Ishikawa (cell line): Measurements from ENCODE around the gene BCAN.
A peak's percentile ranks its signal among the peaks of the same experiment; 100 is the strongest.

ENCODE experiments used
- CEBPB ChIP-seq: IDR thresholded peaks from 2 replicates; pipeline ENCODE4 v1.6.1; 2012
- CREB1 ChIP-seq: IDR thresholded peaks from 2 replicates; pipeline ENCODE4 v1.6.1; 2012; ENCODE audit warnings: low read depth
- EGR1 ChIP-seq: IDR thresholded peaks from 2 replicates; pipeline ENCODE4 v1.6.1; 2012
- EP300 ChIP-seq: IDR thresholded peaks from 2 replicates; pipeline ENCODE4 v1.6.1; 2012; ENCODE audit warnings: borderline replicate concordance
- FOXM1 ChIP-seq: IDR thresholded peaks from 2 replicates; pipeline ENCODE4 v1.6.1; 2012; ENCODE audit warnings: low read depth, borderline replicate concordance
- NFIC ChIP-seq: IDR thresholded peaks from 2 replicates; pipeline ENCODE4 v1.6.1; 2012
- RAD21 ChIP-seq: IDR thresholded peaks from 2 replicates; pipeline ENCODE4 v1.6.1; 2012; ENCODE audit warnings: low read depth
- REST ChIP-seq: IDR thresholded peaks from 2 replicates; pipeline ENCODE4 v1.6.1; 2012; ENCODE audit warnings: low read depth, mild to moderate bottlenecking
- TAF1 ChIP-seq: IDR thresholded peaks from 2 replicates; pipeline ENCODE4 v1.6.1; 2012; ENCODE audit warnings: low read depth, mild to moderate bottlenecking
- TCF12 ChIP-seq: IDR thresholded peaks from 2 replicates; pipeline ENCODE4 v1.6.1; 2012; ENCODE audit warnings: low read depth
- TEAD4 ChIP-seq: IDR thresholded peaks from 2 replicates; pipeline ENCODE4 v1.6.1; 2012
- USF1 ChIP-seq: IDR thresholded peaks from 2 replicates; pipeline ENCODE4 v1.6.1; 2012
- YY1 ChIP-seq: IDR thresholded peaks from 2 replicates; pipeline ENCODE4 v1.6.1; 2012; ENCODE audit warnings: low read depth
- ZBTB7A ChIP-seq: IDR thresholded peaks from 2 replicates; pipeline ENCODE4 v1.6.1; 2012; ENCODE audit warnings: low read depth
- TF ChIP-seq, protein P1 (sequence below): IDR thresholded peaks from 2 replicates; pipeline ENCODE4 v1.6.1; 2012

BCAN gene

DNA sequence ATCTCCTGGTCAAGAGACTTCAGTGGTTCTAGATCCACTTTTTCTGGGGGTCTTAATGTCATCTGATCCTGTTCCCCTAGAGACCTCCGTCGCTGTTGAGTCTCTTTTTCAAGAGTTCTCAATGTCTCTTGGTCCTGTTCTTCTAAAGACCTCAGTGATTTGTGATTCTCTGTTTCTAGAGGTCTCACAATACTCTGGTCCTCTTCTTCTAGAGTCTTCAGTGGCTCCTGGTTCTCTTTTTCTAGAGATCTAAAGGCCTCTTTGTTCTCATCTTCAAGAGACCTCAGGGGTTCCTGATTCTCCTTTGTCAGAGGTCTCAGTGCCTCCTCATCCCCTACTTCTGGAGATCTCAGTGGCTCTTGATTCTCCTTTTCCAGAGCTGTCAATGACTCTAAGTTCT is 29.9 kb downstream of the BCAN start:
- TF ChIP-seq YY1 (no peak), FOXM1 (no peak), TEAD4 (no peak), EP300 (no peak), CREB1 (no peak), TAF1 (no peak), REST (no peak), ZBTB7A (no peak), EGR1 (no peak), USF1 (no peak), TCF12 (no peak), RAD21 (no peak), CEBPB (no peak), NFIC (no peak)
- TF ChIP-seq, protein P1, sequence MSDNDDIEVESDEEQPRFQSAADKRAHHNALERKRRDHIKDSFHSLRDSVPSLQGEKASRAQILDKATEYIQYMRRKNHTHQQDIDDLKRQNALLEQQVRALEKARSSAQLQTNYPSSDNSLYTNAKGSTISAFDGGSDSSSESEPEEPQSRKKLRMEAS, result no peak

- TF ChIP-seq EGR1 (0 out of 2 replicates have a peak, but pooled peaks have one; percentile 33), TCF12 (no peak)
Observed at GRCh38 chr1:156673387-156674121, 31.6 kb downstream of the BCAN start.

DNA sequence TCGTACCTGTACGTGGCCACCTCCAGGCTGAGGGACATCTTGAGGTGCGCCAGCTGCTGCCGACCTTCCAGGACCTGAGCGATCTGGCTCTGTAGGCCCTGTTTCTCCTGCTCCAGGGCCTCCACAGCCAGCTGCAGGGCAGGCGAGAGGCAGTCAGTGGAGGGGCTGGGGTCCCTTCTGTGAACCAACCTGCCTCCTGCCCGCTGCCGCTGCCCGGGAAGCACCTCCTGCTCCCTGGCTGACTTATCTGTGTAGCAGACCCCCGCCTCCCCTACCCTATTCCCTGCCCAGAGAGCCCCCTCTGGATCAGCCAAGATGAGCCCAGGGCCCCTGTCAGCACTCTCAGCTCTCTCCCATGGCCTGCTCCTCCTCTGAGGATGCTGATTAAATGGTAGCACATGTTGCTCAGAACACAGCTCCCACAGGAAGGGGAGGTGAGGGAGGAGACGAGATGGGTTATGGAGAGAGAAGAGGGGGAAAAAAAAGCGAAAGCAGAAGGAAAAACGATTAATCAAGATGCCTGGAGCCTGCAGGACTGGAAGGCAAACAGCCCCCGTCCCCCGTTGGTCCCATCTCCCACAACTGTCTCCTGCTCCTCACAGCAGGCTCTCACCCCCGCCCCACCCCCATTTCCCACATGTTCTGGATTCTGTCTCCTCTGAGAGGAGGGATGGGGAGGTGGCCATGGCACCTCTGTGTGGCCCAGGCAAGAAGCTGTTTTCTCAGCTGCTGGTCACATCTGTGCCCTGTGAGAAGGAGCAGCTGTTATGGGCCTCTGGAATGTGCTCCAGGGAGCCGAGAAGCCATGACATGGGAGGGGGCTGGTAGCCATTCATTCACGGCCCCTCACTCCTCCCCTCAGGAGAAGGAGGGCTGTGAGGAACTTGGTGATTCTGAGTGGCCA is 33.5 kb downstream of the BCAN start:
- TF ChIP-seq EGR1, result no peak
- TF ChIP-seq, protein P1, result no peak
- no peak for TF ChIP-seq USF1
- TF ChIP-seq REST, result no peak
- TF ChIP-seq NFIC, result no peak
- no peak for TF ChIP-seq TAF1
- no peak for TF ChIP-seq CREB1
- no peak for TF ChIP-seq YY1

DNA sequence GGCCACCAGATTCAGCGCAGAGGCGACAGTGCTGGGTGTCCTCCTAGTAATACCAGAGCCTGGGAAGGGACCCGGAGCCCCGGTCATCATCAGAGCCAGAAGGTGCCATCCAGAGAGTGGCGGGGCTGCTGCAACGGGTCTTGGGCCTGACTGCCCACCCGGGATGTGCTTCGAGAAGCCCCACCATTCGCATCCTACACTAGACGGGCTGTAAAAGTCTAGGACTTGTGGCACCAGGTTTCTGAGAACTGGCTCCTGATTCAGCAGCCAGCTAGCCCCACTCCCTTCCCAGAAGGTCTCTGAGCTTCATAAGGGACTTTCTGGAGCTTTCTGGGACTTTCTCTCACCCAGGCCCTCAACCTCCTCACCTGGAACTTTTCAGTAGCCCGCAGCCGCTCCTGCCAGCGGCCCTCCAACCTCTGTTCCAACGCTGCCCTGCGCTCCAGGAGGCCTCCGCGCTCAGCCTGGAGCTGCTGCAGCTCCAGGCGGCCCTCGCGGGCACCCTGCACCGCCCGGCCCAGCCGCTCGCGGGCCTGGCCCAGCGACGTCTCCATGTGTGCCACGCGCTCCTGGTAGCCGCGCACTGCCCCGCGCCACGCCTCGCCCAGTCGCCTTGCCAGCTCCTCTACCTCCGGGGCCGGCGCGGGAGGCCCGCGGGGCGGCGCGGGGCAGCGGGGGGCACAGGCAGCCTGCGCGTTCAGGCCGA is 34.4 kb downstream of the BCAN start:
- no peak for TF ChIP-seq YY1
- TF ChIP-seq EGR1, result no peak
- TF ChIP-seq REST, result no peak
- TF ChIP-seq NFIC, result no peak
- no peak for TF ChIP-seq RAD21
- no peak for TF ChIP-seq ZBTB7A
- no peak for TF ChIP-seq USF1
- TF ChIP-seq TCF12, result no peak
- no peak for TF ChIP-seq CEBPB
- no peak for TF ChIP-seq CREB1
- TF ChIP-seq TEAD4, result no peak
- no peak for TF ChIP-seq FOXM1
- TF ChIP-seq, protein P1, result no peak
- no peak for TF ChIP-seq TAF1
- TF ChIP-seq EP300, result no peak
